ENCODE measurements around the gene IL17A. TPM values are rescaled to one million over a fixed set of nuclear protein-coding genes. Genes with fewer than 3 reads are reported as not detected.

Gene IL17A
- total RNA-seq, 2 donors from 2014 or later: 0.22 to 2.8 TPM

GRCh38 chr6:52208612-52209011 lies 22.4 kb downstream of the IL17A start:
- H3K4me1 Mint-ChIP-seq (ENCODE audit: low read depth): peaks cover 19% of the 10 kb centered on the region
- peaks cover 1 to 4% of the 10 kb centered on the region in 2 donors for H3K36me3 Mint-ChIP-seq (ENCODE audit: insufficient read depth in 2 of 2)
- H3K4me3 Mint-ChIP-seq: no peak overlapping the region
- no peak for ATAC-seq (replicated peaks in 1 of 2)
- DNase-seq: no peak
- H3K27me3 Mint-ChIP-seq (ENCODE audit: low read depth): peaks cover 48% of the 10 kb centered on the region
- no peaks in the 10 kb centered on the region for H3K9me3 Mint-ChIP-seq
- no peak overlapping the region for H3K27ac Mint-ChIP-seq

DNA sequence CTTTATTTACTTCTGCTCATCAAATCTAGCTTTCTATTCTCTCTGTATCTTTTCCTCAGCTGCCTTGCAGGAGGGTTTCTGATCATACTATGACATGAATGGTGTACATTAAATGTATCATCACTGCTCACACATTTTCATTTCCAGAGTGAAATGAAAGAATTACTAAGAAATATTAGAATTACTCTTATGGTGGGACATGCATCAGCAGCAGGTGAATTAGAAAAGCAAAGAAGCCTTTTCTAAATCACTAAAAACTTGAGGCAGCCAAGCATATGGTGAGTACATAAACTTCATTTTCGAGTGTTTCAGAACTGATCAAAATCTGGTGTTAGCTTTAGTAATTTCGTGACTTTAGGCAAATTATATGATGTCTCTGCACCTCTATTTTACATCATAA lies 23.6 kb downstream of the IL17A start:
- Mint-ChIP-seq H3K9me3 (no peaks in the 10 kb centered on the region), H3K27ac (peak overlapping the region; percentile 4), H3K4me1 (ENCODE audit: low read depth) (peaks cover 19% of the 10 kb centered on the region), H3K4me3 (peak overlapping the region in 1 of 2 donors; percentile 58), H3K27me3 (ENCODE audit: low read depth) (peaks cover 46% of the 10 kb centered on the region), H3K36me3 (ENCODE audit: insufficient read depth in 2 of 2) (peaks cover 0 to 4% of the 10 kb centered on the region in 2 donors)
- DNase-seq (no peak), ATAC-seq (replicated peaks in 1 of 2) (peak; percentile 65 to 86)

GRCh38 chr6:52210227-52210626 lies 24.1 kb downstream of the IL17A start:
- H3K4me3 Mint-ChIP-seq: peak overlapping the region in 1 of 2 donors; percentile 58
- DNase-seq: no peak
- H3K4me1 Mint-ChIP-seq (ENCODE audit: low read depth): peaks cover 19% of the 10 kb centered on the region
- no peak overlapping the region for H3K27ac Mint-ChIP-seq
- H3K36me3 Mint-ChIP-seq (ENCODE audit: insufficient read depth in 2 of 2): peaks cover 0 to 4% of the 10 kb centered on the region in 2 donors
- ATAC-seq (replicated peaks in 1 of 2): peak in 1 of 2 donors; percentile 37
- no peaks in the 10 kb centered on the region for H3K9me3 Mint-ChIP-seq
- peaks cover 46% of the 10 kb centered on the region for H3K27me3 Mint-ChIP-seq (ENCODE audit: low read depth)

- ATAC-seq (replicated peaks in 1 of 2): peak; percentile 63 to 78
- H3K4me1 Mint-ChIP-seq (ENCODE audit: low read depth): peaks cover 19% of the 10 kb centered on the region
- no peaks in the 10 kb centered on the region for H3K36me3 Mint-ChIP-seq (ENCODE audit: insufficient read depth in 2 of 2)
- H3K27me3 Mint-ChIP-seq (ENCODE audit: low read depth): peaks cover 40% of the 10 kb centered on the region
- no peak overlapping the region for H3K4me3 Mint-ChIP-seq
- no peaks in the 10 kb centered on the region for H3K9me3 Mint-ChIP-seq
- peak; percentile 28 to 36 for DNase-seq
- H3K27ac Mint-ChIP-seq: no peak overlapping the region
Observed at GRCh38 chr6:52213127-52213526, 27.0 kb downstream of the IL17A start.

GRCh38 chr6:52215787-52216186 lies 29.6 kb downstream of the IL17A start:
- no peak overlapping the region for H3K27ac Mint-ChIP-seq
- peaks cover 38% of the 10 kb centered on the region for H3K27me3 Mint-ChIP-seq (ENCODE audit: low read depth)
- no peak for ATAC-seq (replicated peaks in 1 of 2)
- H3K4me3 Mint-ChIP-seq: no peak overlapping the region
- no peaks in the 10 kb centered on the region for H3K36me3 Mint-ChIP-seq (ENCODE audit: insufficient read depth in 2 of 2)
- DNase-seq: no peak
- H3K4me1 Mint-ChIP-seq (ENCODE audit: low read depth): peaks cover 4% of the 10 kb centered on the region
- H3K9me3 Mint-ChIP-seq: no peaks in the 10 kb centered on the region

DNA sequence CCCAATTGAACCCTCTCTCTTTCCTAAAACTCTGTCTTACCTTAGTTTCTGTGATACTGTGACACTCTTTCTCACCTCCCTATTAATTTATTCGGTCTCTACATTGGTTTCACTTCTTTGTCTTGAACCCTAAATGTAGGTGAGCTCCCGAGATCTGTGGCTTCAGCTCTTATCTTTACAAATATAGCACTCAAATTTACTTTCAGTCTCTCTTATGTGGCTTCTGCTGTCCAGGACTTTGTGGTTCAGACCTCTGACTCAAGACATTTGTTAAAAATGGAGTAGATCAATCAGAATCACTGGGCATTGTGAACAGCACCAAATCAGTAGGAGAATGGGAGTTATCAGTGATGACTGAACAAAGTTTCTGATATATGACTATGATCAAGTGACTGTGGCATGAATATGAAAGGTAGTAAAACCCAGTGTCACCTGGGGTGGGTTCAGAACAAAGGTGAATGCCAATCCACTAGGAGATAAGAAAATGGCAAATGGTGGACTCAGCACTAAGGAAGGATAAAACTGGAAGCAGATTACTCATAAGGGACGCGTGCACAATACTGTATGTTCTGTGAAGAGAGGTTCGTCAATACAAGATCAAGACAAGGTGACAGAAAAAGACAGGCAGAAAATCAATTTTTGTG lies 30.9 kb downstream of the IL17A start:
- H3K27ac Mint-ChIP-seq: no peak overlapping the region

GRCh38 chr6:52217761-52218160 lies 31.6 kb downstream of the IL17A start:
- peaks cover 18% of the 10 kb centered on the region for H3K4me1 Mint-ChIP-seq (ENCODE audit: low read depth)
- no peak overlapping the region for H3K4me3 Mint-ChIP-seq
- ATAC-seq (replicated peaks in 1 of 2) (no peak), DNase-seq (no peak)
- no peaks in the 10 kb centered on the region for H3K36me3 Mint-ChIP-seq (ENCODE audit: insufficient read depth in 2 of 2)
- H3K9me3 Mint-ChIP-seq: no peaks in the 10 kb centered on the region
- H3K27me3 Mint-ChIP-seq (ENCODE audit: low read depth): peaks cover 33% of the 10 kb centered on the region
- H3K27ac Mint-ChIP-seq: no peak overlapping the region

More for the DNA sequence above, 30.9 kb downstream of the IL17A start:
- Mint-ChIP-seq H3K36me3 (ENCODE audit: insufficient read depth in 2 of 2) (no peaks in the 10 kb centered on the region), H3K27me3 (ENCODE audit: low read depth) (peaks cover 34% of the 10 kb centered on the region), H3K4me3 (no peak overlapping the region), H3K9me3 (no peaks in the 10 kb centered on the region), H3K4me1 (ENCODE audit: low read depth) (peaks cover 13% of the 10 kb centered on the region)
- ATAC-seq (replicated peaks in 1 of 2) (no peak), DNase-seq (no peak)

GRCh38 chr6:52221302-52221701 lies 35.1 kb downstream of the IL17A start:
- H3K27ac Mint-ChIP-seq: peak overlapping the region; percentile 38
- peaks cover 18% of the 10 kb centered on the region for H3K4me1 Mint-ChIP-seq (ENCODE audit: low read depth)
- peaks cover 65% of the 10 kb centered on the region for H3K27me3 Mint-ChIP-seq (ENCODE audit: low read depth)
- ATAC-seq (replicated peaks in 1 of 2): peak; percentile 96 to 98
- H3K36me3 Mint-ChIP-seq (ENCODE audit: insufficient read depth in 2 of 2): no peaks in the 10 kb centered on the region
- peaks cover 0 to 1% of the 10 kb centered on the region in 2 donors for H3K9me3 Mint-ChIP-seq
- DNase-seq: peak; percentile 51 to 72
- peak overlapping the region; percentile 2 to 35 for H3K4me3 Mint-ChIP-seq

DNA sequence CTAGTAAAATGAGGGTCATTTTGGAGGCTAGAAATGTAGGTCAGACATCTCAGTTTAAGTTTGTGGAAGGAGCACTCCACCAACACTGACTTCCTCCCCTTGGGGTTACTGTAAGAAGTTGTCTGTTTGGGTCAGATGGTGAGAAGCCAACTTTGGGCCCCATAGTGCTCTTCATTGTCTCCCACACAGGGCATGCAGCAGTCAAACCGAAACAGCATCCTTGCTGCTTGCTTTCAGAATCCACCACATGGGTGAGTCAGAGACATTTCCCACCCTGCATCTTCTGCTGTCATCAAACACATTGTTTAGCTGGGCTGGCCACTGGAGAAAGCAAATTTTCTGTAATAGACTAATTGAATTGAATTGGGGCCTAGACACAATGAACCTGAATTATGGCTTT lies 41.3 kb downstream of the IL17A start:
- peak; percentile 85 to 89 for DNase-seq
- H3K9me3 Mint-ChIP-seq: peaks cover 0 to 1% of the 10 kb centered on the region in 2 donors
- H3K27ac Mint-ChIP-seq: no peak overlapping the region
- peaks cover 78% of the 10 kb centered on the region for H3K27me3 Mint-ChIP-seq (ENCODE audit: low read depth)
- peak overlapping the region in 1 of 2 donors; percentile 30 for H3K4me3 Mint-ChIP-seq
- ATAC-seq (replicated peaks in 1 of 2): peak; percentile 87 to 95
- no peaks in the 10 kb centered on the region for H3K36me3 Mint-ChIP-seq (ENCODE audit: insufficient read depth in 2 of 2)
- H3K4me1 Mint-ChIP-seq (ENCODE audit: low read depth): peaks cover 46% of the 10 kb centered on the region

DNA sequence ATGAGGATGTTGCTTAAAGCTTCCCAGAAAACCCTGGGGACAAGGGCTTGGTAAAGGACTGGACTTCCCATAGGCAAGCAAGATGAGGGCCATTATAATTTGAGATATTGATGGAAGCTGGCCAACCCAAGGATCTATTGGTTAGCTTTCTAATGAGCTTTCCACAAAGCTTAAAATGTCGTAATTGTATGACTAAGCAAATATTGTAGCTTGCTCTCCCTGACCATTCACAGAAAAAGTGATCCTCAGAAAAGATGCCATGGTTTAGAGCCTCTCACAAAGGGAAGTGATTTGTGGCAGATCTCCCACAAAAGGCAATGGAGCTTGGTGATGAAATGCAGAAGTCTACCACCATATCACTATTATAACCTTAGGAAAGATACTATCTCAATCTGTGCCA lies 44.5 kb downstream of the IL17A start:
- H3K36me3 Mint-ChIP-seq (ENCODE audit: insufficient read depth in 2 of 2): no peaks in the 10 kb centered on the region
- H3K4me1 Mint-ChIP-seq (ENCODE audit: low read depth): peaks cover 50% of the 10 kb centered on the region
- H3K27me3 Mint-ChIP-seq (ENCODE audit: low read depth): peaks cover 65% of the 10 kb centered on the region
- no peak for DNase-seq
- no peak for ATAC-seq (replicated peaks in 1 of 2)
- no peak overlapping the region for H3K27ac Mint-ChIP-seq
- no peak overlapping the region for H3K4me3 Mint-ChIP-seq
- no peaks in the 10 kb centered on the region for H3K9me3 Mint-ChIP-seq

GRCh38 chr6:52231406-52232127 lies 45.4 kb downstream of the IL17A start:
- Mint-ChIP-seq H3K9me3 (no peaks in the 10 kb centered on the region), H3K4me1 (ENCODE audit: low read depth) (peaks cover 50% of the 10 kb centered on the region), H3K27ac (peak overlapping the region; percentile 38), H3K4me3 (no peak overlapping the region), H3K36me3 (ENCODE audit: insufficient read depth in 2 of 2) (no peaks in the 10 kb centered on the region), H3K27me3 (ENCODE audit: low read depth) (peaks cover 63% of the 10 kb centered on the region)
- DNase-seq (peak; percentile 69 to 80), ATAC-seq (replicated peaks in 1 of 2) (peak; percentile 64 to 82)

DNA sequence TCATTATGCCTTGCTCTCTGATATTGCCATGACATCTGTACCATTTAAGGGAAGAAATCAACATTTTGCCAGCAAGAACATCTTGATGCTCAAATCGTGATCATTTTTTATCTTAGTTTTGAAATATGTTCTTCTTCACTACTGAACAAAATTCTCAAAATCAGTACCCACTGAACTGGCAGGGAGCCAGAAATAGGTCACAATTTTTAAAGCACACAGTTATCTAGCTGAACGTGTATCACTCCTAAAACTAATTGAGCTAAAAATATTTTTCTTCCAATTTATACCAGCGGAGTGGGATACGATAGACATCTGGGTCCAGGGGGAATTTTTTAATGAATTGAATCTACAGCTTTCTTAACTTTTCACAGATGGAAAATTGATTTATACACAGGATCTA lies 46.8 kb downstream of the IL17A start:
- ATAC-seq (replicated peaks in 1 of 2) (no peak), DNase-seq (no peak)
- no peak overlapping the region for H3K4me3 Mint-ChIP-seq
- no peaks in the 10 kb centered on the region for H3K9me3 Mint-ChIP-seq
- H3K27me3 Mint-ChIP-seq (ENCODE audit: low read depth): peaks cover 73% of the 10 kb centered on the region
- H3K36me3 Mint-ChIP-seq (ENCODE audit: insufficient read depth in 2 of 2): no peaks in the 10 kb centered on the region
- peaks cover 38% of the 10 kb centered on the region for H3K4me1 Mint-ChIP-seq (ENCODE audit: low read depth)
- H3K27ac Mint-ChIP-seq: no peak overlapping the region

- peaks cover 26% of the 10 kb centered on the region for H3K4me1 Mint-ChIP-seq (ENCODE audit: low read depth)
Observed at GRCh38 chr6:52233975-52234823, 48.0 kb downstream of the IL17A start.

More at GRCh38 chr6:52233975-52234823, 48.0 kb downstream of the IL17A start:
- ATAC-seq (replicated peaks in 1 of 2): peak; percentile 32 to 73
- H3K27ac Mint-ChIP-seq: no peak overlapping the region
- no peaks in the 10 kb centered on the region for H3K9me3 Mint-ChIP-seq
- peak; percentile 40 to 41 for DNase-seq
- H3K36me3 Mint-ChIP-seq (ENCODE audit: insufficient read depth in 2 of 2): no peaks in the 10 kb centered on the region
- peaks cover 67% of the 10 kb centered on the region for H3K27me3 Mint-ChIP-seq (ENCODE audit: low read depth)
- H3K4me3 Mint-ChIP-seq: no peak overlapping the region
